AG04449 (cell line): ENCODE measurements around the gene SLC22A14.
"Not testable (repeated sequence)": the region's sequence is repeated elsewhere in the genome, so short reads cannot be mapped to it uniquely, and the experiment has no call there.

ENCODE experiments used
- CTCF ChIA-PET: fragments of 350-600 bp; formaldehyde crosslinking; extraction: SDS; loops from one replicate; lab custom pipeline; 2021; ENCODE audit warnings: antibody characterized with exemption; lab: Yijun Ruan, JAX
- POLR2A ChIA-PET: fragments of 400-600, 350-600 bp; formaldehyde crosslinking; extraction: SDS; loops from one replicate; lab custom pipeline; 2020; ENCODE audit warnings: antibody characterized with exemption, inconsistent platforms; lab: Yijun Ruan, JAX
- DNase-seq: peaks from one replicate; pipeline ENCODE4 v3.0.0-alpha.2; 2010; ENCODE audit warnings: low read depth, low spot score
- H3K4me3 ChIP-seq: 2 replicates; pipeline ENCODE4 v1.5.1; 2011; ENCODE audit warnings: low read depth, mild to moderate bottlenecking, control low read depth, low read length
- TF ChIP-seq, protein P1 (sequence below): IDR thresholded peaks from one replicate; pipeline ENCODE4 v1.5.1; 2011; ENCODE audit warnings: mild to moderate bottlenecking, moderate library complexity, low read length, control low read depth, inconsistent platforms; ENCODE audit not compliant: insufficient read depth; ENCODE audit errors: missing control alignments

SLC22A14 gene

DNA sequence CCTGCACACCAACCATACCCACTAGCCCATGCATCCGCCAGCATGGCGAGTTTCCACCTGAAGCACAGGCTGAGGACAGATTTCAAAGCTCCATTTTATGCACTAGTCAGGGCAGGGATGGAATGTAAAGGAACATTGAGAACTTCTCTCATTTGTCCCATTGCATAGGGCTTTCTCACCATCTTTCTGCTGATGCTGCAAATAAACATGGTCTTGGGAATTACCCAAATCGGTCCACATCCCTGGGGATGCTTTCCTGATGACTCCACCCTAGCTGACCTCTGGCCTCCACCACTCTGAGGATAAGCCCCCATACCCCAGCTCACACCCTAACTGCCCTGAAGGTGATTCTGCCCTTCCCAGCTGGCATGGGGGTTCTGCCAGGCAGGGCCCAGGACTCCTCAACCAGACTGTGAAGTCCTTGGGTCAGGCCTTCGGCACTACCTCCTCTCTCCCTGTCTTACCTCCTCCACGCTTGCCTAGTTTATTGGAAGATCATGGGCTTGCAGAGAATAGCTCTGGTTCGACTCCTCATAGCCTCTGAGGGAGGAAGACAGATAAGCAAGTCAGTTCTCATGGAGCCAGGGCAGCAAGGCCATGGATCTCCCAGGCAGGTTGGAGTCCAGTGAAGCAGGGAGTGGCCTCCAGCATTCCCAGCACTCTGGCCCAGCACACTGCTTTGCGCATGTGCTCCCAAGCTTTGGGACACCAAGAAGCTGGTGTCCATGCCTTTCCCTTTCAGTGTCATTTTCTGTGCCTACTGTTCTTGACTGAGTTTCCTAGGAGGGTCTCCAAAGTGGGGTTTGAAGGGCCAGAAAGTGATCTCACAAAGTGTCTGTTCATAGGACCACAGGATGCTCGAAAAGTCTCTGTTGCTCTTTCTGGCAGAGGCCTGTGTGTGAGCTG lies 36.9 kb downstream of the SLC22A14 start:
- no peak overlapping the region for H3K4me3 ChIP-seq
- DNase-seq, result no peak
- ChIA-PET POLR2A (no interaction called here), CTCF (interaction anchor here (1.3 to 1.4 kb wide), 2 partner anchors 21 to 27 kb away, joined by 4 to 6 read pairs; partner anchors contain the start of gene XYLB)
- TF ChIP-seq, protein P1, sequence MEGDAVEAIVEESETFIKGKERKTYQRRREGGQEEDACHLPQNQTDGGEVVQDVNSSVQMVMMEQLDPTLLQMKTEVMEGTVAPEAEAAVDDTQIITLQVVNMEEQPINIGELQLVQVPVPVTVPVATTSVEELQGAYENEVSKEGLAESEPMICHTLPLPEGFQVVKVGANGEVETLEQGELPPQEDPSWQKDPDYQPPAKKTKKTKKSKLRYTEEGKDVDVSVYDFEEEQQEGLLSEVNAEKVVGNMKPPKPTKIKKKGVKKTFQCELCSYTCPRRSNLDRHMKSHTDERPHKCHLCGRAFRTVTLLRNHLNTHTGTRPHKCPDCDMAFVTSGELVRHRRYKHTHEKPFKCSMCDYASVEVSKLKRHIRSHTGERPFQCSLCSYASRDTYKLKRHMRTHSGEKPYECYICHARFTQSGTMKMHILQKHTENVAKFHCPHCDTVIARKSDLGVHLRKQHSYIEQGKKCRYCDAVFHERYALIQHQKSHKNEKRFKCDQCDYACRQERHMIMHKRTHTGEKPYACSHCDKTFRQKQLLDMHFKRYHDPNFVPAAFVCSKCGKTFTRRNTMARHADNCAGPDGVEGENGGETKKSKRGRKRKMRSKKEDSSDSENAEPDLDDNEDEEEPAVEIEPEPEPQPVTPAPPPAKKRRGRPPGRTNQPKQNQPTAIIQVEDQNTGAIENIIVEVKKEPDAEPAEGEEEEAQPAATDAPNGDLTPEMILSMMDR, result no peak

DNA sequence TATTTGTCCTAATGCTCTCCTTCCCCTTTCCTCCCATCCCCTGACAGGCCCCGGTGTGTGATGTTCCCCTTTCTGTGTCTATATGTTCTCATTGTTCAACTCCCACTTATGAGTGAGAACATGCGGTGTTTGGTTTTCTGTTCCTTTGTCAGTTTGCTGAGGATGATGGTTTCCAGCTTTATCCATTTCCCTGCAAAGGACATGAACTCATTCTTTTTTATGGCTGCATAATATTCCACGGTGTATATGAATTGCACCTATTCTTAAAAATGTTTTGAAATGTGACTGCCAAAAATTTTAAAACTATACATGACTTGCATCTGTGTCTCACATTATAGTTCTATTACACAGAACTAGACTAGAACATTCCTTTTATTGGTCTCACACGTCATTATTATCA lies 38.5 kb downstream of the SLC22A14 start:
- H3K4me3 ChIP-seq, DNase-seq, POLR2A ChIA-PET: not testable (repeated sequence)
- CTCF ChIA-PET, result interaction anchor here (0.9 kb wide), 1 partner anchor 26 kb away, joined by 3 read pairs; the partner anchor contains the start of gene XYLB

DNA sequence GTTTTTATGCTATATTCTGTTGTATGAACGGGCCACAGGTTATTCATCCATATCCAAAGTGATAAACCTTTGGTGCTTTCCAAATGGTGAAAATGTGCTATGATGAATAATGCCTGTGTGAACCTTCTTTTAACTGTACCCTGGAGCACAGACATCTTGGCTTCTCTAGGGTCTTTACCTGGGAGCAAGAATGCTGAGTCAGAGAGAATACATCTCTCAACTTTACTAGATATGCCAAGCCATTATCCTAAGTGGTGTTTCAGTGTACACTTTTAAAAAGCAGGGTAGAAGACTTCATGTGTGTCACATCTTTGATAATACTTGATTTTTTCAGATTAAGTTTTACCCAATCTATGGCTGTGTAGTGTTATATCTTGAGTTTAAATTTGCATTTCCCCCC lies 41.0 kb downstream of the SLC22A14 start:
- CTCF ChIA-PET, result no interaction called here
- POLR2A ChIA-PET, result no interaction called here
- no peak overlapping the region for H3K4me3 ChIP-seq
- DNase-seq, result no peak
- TF ChIP-seq, protein P1, result no peak

DNA sequence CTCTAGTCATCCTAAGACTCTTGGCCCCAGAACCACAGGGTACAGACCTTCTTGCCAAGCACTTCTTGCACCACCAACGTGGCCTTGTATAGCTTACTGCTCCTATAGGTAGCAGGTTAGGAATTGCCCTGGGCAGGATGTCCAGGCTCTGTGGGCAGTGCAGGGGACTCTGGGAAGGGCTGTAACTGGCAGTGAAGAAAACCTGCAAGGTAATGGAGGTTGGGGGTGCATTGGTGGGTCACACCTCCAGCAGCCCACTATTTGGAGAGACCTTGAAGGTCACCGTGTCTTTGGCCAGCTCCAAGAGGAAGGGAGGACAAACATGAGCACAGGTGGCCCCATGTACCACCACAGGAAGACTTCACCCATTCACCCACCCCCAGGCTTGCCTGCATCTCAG lies 43.2 kb downstream of the SLC22A14 start:
- DNase-seq, result no peak
- TF ChIP-seq, protein P1, result no peak
- CTCF ChIA-PET, result interaction anchor here (2.4 kb wide), 1 partner anchor 20 kb away, joined by 14 read pairs; the partner anchor contains the start of gene XYLB
- POLR2A ChIA-PET, result no interaction called here
- H3K4me3 ChIP-seq, result no peak overlapping the region

DNA sequence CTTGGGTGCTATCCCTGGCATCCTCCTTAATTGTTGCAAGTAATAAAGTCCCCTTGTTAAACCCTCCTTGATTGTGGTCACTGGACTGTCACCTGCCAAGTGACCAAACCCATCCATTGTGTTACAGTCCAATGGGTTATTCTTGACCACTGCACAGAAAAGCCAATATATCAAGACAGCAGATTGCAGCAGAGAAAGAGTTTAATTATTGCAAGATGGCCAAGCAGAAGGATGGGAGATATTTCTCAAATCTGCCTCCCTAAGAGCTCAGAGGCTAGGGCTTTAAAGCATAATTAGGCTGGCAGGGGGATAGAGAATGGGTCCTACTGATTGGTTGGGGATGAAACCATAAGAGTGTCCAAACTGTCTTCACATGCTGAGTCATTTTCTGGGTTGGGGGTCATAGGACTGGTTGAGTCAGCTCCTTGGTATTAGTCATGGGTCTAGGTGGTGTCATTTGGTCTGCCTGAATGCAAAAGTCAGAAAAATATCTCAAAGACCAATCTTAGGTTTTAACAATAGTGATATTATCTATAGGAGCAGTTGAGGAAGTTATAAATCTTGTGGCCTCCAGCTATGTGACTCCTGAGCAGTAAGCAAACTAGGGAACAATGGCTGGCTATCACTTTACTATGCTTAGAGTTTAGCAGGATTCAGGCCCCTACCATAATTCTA lies 45.4 kb downstream of the SLC22A14 start:
- H3K4me3 ChIP-seq, result no peak overlapping the region
- DNase-seq, result no peak
- CTCF ChIA-PET, result interaction anchor here (1.5 to 3.0 kb wide), 2 partner anchors 8 to 19 kb away, joined by 5 to 17 read pairs; partner anchors contain the start of gene XYLB
- POLR2A ChIA-PET, result no interaction called here
- TF ChIP-seq, protein P1, result no peak

DNA sequence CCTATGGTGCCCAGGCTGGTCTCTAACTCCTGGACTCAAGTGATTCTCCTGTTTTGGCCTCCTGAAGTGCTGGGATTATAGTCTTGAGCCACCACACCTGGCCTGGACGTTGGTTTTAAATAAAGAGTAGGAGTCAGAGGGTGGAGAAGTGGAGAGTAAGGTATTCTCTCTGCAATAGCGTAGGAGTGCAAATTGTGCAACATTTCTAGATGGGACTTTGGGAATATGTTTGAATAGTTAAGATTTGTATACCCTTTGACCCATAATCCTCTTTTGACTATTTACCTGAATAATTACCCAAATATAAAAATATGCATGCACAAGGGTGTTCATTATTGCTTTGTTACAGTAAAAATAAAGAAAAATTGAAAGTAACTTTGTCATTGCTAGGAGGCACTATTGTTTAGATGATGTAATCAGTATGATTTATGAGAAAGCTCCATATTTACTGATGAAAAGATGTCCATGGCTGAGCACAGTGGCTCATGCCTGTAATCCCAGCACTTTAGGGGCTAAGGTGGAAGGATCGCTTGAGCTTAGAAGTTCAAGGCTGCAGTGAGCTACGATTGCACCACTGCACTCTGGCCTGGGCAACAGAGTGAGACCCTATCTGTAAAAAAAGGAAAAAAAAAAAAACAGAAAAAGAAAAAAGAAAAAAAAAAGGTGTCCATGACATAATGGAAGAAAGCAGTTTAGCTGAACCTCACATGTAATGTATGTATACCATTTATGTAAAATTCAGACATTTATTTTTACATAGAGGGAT lies 49.3 kb downstream of the SLC22A14 start:
- no peak for DNase-seq
- CTCF ChIA-PET, result interaction anchor here (3.1 kb wide), 1 partner anchor 15 kb away, joined by 15 read pairs; the partner anchor contains the start of gene XYLB
- no peak overlapping the region for H3K4me3 ChIP-seq
- POLR2A ChIA-PET, result no interaction called here
- TF ChIP-seq, protein P1, result no peak
